ENCODE data around the gene SUSD1.

DNA sequence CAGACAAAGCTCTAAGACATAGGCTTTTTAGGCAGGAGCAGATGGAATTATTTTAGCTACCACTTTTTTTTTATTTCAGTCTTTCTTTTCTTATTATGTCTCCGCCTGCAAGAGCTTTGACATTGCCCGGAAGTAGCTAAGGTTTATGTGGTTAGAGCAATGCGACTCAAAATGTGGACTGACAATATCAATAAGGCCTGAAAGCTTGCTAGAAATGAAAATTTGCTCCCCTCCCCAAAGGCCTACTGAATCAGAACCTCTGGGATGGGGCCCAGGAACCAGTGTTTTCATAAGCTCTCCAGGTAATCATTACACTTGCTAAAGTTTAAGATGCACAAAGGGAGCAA lies 81.3 kb downstream of the SUSD1 start:
- TF ChIP-seq EZH2 (IDR thresholded peaks at IDR 0.05; ENCODE audit: insufficient read depth, low read length), result no peak
- TF ChIP-seq, protein P1, sequence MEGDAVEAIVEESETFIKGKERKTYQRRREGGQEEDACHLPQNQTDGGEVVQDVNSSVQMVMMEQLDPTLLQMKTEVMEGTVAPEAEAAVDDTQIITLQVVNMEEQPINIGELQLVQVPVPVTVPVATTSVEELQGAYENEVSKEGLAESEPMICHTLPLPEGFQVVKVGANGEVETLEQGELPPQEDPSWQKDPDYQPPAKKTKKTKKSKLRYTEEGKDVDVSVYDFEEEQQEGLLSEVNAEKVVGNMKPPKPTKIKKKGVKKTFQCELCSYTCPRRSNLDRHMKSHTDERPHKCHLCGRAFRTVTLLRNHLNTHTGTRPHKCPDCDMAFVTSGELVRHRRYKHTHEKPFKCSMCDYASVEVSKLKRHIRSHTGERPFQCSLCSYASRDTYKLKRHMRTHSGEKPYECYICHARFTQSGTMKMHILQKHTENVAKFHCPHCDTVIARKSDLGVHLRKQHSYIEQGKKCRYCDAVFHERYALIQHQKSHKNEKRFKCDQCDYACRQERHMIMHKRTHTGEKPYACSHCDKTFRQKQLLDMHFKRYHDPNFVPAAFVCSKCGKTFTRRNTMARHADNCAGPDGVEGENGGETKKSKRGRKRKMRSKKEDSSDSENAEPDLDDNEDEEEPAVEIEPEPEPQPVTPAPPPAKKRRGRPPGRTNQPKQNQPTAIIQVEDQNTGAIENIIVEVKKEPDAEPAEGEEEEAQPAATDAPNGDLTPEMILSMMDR (IDR thresholded peaks at IDR 0.05; ENCODE audit: insufficient read depth, low read depth, low read length), result no peak
